Activated naive CD8-positive, alpha-beta T cell (primary cell): ENCODE results near the gene WSCD2.

Experiments used
- H3K27ac Mint-ChIP-seq: one replicate; pipeline ENCODE4 v1.8.0; 2021; ENCODE audit warnings: mixed read lengths
- H3K27me3 Mint-ChIP-seq: one replicate; pipeline ENCODE4 v1.8.0; 2021; ENCODE audit warnings: mixed read lengths
- H3K36me3 Mint-ChIP-seq: one replicate; pipeline ENCODE4 v1.8.0; 2021; ENCODE audit warnings: mixed read lengths
- H3K4me1 Mint-ChIP-seq: one replicate; pipeline ENCODE4 v1.8.0; 2021; ENCODE audit warnings: low read depth, mixed read lengths
- H3K4me3 Mint-ChIP-seq: one replicate; pipeline ENCODE4 v1.8.0; 2021; ENCODE audit warnings: mild to moderate bottlenecking, mixed read lengths
- H3K9me3 Mint-ChIP-seq: one replicate; pipeline ENCODE4 v1.8.0; 2021; ENCODE audit warnings: low read depth, mixed read lengths

Gene WSCD2

DNA sequence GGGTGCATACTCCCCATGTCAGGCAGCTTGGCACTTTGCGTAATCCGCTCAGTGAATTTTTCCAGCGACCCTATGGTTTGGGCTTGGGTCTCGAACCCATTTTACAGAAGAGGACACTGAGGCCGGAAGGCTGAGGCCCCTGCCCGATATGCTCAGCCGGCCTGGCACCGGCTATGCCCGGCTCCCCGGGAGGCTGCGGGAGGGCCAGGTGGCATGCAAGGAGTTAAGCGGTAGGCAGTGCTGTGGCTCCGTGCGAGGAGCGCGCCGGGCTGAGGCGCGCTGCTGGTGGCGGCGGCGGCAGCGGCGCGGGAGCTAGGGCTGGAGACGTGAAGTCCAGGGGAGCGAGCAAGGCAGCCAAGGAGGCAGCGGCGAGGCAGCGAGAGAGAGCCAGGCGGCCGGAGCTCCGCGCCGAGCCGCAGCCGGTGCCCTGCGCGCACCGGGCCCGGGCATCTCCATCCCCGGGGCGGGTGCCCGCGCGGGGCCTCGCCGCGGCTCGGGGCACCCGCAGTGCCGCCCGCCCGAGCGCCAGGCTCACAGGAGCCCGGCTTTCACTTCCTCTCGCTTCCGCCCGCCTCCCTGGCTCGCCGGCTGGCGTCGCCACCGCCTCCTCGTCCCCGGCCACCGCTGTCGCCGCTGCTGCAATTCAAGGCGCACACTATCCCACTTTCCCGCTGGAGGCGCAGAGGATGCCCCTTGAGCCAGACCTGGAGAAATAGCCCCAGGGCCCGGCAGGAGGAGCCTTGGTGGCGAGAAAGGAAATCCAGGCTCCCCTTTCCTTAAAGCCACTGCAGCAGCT lies at the start of gene WSCD2:
TSS of gene WSCD2 (plus strand) at position 272 of the 796 bp plus-strand sequence. CDS start 66,545 bp downstream, outside the sequence.
- no peak within 1 kb of the TSS for H3K27ac Mint-ChIP-seq
- no peak within 1 kb of the TSS for H3K4me3 Mint-ChIP-seq
- peaks cover 5% of the 10 kb centered on the region for H3K4me1 Mint-ChIP-seq
- peaks cover 29% of the 10 kb centered on the region for H3K27me3 Mint-ChIP-seq
- no peaks in the 10 kb centered on the region for H3K9me3 Mint-ChIP-seq
- no peaks in the 10 kb centered on the region for H3K36me3 Mint-ChIP-seq

DNA sequence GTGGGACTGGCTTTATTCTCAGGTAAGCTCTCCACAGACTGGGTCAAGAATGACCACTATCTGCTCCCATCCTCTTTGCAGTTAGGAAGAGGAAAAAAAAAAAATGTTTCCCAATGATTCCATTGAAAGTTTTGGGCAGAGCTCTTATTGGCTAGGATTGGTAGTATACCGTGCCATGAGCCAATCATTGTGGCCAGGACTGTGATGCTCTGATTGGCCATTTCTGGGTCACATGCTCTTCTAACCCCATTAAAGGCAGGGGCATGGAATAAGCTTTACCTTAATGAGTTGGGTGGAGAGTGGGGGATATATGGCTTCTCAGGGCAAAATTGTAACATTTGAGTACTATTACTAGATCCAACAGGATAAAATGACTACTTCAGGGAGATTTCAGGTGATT lies 49.4 kb upstream of the WSCD2 start:
- H3K9me3 Mint-ChIP-seq, result no peaks in the 10 kb centered on the region
- H3K36me3 Mint-ChIP-seq, result no peaks in the 10 kb centered on the region
- H3K27me3 Mint-ChIP-seq, result peaks cover 12% of the 10 kb centered on the region
- H3K4me3 Mint-ChIP-seq, result no peak overlapping the region
- H3K4me1 Mint-ChIP-seq, result no peaks in the 10 kb centered on the region
- no peak overlapping the region for H3K27ac Mint-ChIP-seq

DNA sequence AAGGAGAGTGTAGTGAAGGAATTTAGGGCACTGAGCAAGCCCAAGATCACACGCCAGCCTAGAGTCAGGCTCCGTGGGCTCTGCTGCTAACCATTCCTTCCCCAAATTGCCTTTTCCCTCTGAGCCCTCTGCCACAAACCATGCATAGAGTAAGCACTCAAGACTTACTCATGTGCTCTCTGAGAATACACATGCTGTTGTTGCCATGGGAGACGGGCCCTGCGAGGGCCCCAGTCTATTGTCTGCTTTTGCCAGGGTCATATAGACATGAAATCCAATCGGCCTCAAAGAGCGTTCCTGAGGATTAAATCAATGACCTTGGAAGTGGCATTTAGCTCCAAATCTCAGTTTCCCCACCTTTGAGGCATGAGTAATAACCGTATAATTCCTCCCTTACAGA lies 48.7 kb upstream of the WSCD2 start:
- Mint-ChIP-seq H3K27me3 (peaks cover 10% of the 10 kb centered on the region), H3K27ac (no peak overlapping the region), H3K36me3 (no peaks in the 10 kb centered on the region), H3K9me3 (no peaks in the 10 kb centered on the region), H3K4me3 (no peak overlapping the region), H3K4me1 (no peaks in the 10 kb centered on the region)

DNA sequence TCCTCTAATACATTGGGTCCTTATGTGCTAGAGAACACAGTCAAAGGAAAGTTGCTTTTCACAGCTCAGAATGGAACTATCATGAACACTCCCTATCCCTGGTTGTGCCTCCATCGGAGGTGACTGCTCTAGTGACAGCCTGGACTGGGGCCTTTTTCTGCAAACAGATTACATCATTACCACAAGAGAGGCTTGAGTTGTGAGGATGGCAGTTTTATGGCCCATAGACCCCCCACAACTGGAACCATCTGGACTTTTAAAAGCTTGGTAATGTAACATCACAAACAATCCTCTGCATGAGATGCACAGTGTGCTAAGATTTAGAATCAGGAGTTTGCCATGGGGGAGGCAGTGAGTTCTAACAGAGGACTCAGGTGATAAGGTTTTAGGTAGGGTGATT lies 46.6 kb upstream of the WSCD2 start:
- no peaks in the 10 kb centered on the region for H3K36me3 Mint-ChIP-seq
- peaks cover 6% of the 10 kb centered on the region for H3K27me3 Mint-ChIP-seq
- H3K9me3 Mint-ChIP-seq, result peaks cover 5% of the 10 kb centered on the region
- H3K4me1 Mint-ChIP-seq, result no peaks in the 10 kb centered on the region
- no peak overlapping the region for H3K27ac Mint-ChIP-seq
- H3K4me3 Mint-ChIP-seq, result no peak overlapping the region

DNA sequence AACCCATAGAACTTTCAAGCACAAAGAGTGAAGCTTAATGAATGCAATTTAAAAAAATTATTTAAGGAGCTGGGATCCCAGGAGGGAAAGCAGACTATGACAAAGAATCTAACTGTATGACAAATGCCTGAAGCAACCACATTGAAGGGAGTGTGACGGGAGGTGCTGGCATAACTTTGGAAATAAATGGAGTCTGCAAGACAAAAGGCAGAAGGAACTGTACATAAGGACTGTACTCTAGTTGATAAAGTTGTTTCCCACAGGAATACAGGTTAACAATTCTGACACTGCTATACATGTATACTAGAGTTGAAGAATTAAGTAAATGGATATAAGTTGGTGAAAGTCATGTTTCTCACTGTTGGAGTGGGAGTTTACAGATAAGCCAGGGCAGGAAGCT lies 41.2 kb upstream of the WSCD2 start:
- H3K27ac Mint-ChIP-seq, result no peak overlapping the region
- peaks cover 16% of the 10 kb centered on the region for H3K9me3 Mint-ChIP-seq
- peaks cover 6% of the 10 kb centered on the region for H3K27me3 Mint-ChIP-seq
- no peaks in the 10 kb centered on the region for H3K4me1 Mint-ChIP-seq
- no peak overlapping the region for H3K4me3 Mint-ChIP-seq
- H3K36me3 Mint-ChIP-seq, result no peaks in the 10 kb centered on the region

DNA sequence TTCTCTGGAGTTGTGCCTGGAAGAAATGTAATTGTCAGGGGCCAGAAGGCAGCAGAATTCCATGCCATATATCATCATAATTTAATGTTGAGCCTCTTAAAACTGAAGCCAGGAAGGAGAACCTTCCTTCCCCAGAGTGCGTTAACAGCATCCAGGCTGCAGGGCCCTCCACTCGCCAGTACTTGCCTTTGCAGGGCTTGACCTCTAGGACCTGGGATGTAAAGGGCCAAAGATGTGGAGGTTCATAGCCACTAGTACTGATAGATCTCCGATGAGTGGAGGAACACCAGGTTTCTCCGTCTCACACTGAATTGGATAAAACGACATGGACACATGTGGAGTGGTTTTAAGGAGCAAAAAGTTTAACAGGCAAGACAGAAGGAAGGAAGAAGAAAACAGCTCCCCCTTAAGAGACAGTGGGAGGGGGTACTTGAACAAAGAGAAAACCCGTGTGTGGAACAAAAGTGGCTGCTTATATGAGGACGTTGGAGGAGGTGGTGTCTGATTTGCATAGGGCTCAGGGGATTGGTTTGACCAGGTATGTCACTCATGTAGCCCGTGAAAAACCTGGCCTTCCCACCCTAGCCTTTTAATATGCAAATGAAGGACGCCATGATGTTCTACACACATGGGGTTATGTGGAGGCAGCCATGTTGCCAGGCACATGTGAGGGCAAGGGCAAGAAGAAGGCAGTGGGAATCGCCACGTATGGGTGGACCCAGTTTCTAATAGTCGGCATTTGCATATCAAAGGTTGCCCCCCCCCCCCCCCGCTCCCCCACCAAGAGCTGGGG lies 38.8 kb upstream of the WSCD2 start:
- H3K4me1 Mint-ChIP-seq, result no peaks in the 10 kb centered on the region
- no peaks in the 10 kb centered on the region for H3K36me3 Mint-ChIP-seq
- H3K4me3 Mint-ChIP-seq, result no peak overlapping the region
- H3K27me3 Mint-ChIP-seq, result peaks cover 7% of the 10 kb centered on the region
- no peak overlapping the region for H3K27ac Mint-ChIP-seq
- peaks cover 16% of the 10 kb centered on the region for H3K9me3 Mint-ChIP-seq

DNA sequence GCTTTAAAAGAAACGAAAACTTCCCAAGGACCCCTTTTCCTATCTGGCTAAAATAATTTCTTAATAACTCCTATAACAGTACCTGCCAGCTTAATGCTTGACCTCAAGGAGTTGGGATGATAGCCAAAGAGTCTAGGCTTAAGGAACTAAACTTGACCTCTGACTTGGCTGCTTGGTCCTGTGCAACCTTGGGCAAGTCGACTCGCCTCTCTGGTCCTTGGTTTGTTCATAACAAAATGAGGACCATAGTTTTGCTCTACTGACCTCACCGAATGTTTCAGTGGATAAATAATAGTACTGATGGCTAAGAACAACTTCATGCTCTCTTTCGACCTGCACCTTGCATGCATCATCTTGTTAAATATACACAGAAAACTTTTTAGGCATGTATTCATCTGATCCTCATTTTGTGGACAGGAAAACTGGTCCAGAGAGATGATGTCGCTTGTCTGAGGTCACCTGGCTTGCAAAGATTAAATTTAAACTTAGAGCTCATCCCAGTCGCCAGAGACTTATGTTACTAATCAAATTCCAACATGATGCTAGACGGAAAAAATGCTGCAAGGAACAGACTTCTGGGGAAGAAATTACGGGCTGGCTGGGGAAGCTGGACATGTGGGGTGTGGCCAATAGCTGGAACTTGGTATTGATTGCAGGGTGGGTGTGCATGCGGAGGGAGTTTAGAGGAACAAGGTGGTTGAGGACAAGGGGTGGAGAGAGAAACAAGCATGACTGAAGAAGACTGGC lies 38.0 kb upstream of the WSCD2 start:
- Mint-ChIP-seq H3K27me3 (peaks cover 7% of the 10 kb centered on the region), H3K9me3 (peaks cover 16% of the 10 kb centered on the region), H3K36me3 (no peaks in the 10 kb centered on the region), H3K27ac (no peak overlapping the region), H3K4me3 (no peak overlapping the region), H3K4me1 (no peaks in the 10 kb centered on the region)

DNA sequence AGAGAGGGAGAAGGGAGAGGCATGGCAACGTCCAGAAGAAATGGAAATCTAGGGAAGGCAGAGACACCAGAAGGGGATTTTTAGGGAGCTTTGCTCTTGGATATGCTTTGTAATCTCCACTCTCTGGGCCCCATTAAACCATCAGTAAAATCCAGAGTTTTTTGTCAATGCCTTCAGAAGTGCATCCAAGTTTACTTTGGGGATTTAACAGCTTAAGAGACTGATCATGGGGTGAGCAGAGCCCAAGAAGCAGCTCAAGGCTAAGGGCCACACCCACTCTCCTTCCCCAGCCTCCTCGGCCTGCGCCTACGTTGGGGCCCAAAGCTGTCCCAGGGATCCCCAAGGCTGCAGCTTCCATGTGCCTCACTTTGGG lies 37.4 kb upstream of the WSCD2 start:
- no peaks in the 10 kb centered on the region for H3K36me3 Mint-ChIP-seq

DNA sequence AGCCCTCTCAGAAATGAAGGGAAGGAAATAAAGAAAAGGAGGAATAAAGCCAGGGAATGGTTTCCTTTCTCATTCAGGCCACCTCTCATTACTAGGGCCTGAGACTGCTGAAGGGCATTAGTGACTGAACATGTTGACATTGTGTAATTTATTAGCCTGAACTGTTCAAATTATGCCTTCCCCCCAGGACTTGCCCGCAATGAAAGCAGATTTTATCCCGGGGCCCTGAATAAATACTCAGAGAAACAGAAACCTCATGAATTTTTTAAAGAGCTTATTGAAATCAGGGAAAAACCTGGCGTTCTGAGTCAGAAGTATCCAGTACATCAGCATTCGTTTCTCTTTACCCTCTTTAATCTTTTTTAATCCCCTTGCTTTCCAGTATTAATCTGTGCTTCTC lies 35.9 kb upstream of the WSCD2 start:
- H3K27me3 Mint-ChIP-seq, result peaks cover 7% of the 10 kb centered on the region
- H3K9me3 Mint-ChIP-seq, result peaks cover 4% of the 10 kb centered on the region
- H3K4me3 Mint-ChIP-seq, result no peak overlapping the region
- H3K27ac Mint-ChIP-seq, result no peak overlapping the region
- H3K36me3 Mint-ChIP-seq, result no peaks in the 10 kb centered on the region
- H3K4me1 Mint-ChIP-seq, result no peaks in the 10 kb centered on the region

More for the DNA sequence above, 37.4 kb upstream of the WSCD2 start:
- no peaks in the 10 kb centered on the region for H3K4me1 Mint-ChIP-seq
- no peak overlapping the region for H3K27ac Mint-ChIP-seq
- peaks cover 16% of the 10 kb centered on the region for H3K9me3 Mint-ChIP-seq
- no peak overlapping the region for H3K4me3 Mint-ChIP-seq
- peaks cover 7% of the 10 kb centered on the region for H3K27me3 Mint-ChIP-seq

DNA sequence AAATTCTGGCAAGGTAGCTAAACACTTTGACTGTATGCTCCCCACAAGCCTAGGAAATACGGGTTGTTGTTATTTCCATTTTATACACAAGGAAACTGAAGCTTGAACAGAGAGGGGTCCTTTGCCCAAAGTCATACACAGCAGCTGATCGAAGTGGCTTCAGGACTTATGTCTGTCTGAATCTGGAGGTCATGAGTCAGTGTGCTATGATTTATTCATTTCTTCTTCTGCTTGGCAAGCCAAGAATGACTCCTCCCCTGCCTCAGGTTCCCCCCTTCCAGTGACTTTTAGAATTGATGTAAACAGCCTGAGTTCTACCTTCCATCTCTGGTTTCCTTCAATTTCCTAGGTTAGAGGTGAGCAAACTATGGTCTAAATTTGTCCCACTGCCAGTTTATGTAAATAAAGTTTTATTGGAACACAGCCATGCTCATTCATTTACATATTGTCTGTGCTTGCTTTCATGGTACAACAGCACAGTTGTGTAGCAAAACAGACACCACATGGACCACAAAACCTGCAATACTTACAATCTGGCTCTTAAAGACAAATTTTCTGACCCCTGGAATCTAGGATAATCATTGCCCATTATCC lies 34.9 kb upstream of the WSCD2 start:
- Mint-ChIP-seq H3K4me3 (no peak overlapping the region), H3K4me1 (no peaks in the 10 kb centered on the region), H3K27ac (no peak overlapping the region), H3K36me3 (no peaks in the 10 kb centered on the region), H3K9me3 (no peaks in the 10 kb centered on the region), H3K27me3 (peaks cover 7% of the 10 kb centered on the region)

DNA sequence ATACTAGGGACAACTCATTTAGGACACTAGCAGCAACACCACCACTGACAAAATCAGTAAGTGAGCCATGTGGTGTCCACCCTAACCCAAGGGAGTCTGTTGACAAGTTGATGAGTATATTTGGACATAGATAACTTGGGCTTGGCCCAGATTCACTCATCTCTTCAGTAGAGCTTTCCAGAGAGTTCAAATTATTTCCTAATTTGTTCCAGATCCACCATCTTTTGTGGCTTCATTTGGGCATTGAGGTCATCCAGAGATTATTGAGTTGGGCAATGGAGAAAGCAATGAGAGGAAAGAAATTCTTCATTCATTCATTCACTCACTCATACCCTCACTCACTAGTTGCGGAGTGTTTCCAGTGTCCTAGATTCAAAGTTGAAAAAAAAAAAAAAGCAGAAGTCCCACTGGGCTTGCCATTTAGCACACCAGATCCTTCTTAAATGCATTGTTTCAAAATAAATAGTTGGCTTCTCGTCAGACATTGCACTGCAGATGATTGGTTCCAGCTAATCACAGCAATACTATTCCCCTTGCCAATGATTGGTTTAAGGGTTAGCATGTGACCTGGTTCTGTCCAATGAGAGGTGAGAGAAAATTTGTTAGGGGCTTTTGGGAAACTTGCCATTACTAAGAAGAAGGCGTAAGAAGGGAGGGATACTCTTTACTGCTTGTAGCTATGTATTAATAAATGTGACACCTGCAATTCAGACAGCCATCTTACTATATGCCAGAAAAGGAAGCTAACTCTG lies 31.8 kb upstream of the WSCD2 start:
- Mint-ChIP-seq H3K4me1 (no peaks in the 10 kb centered on the region), H3K9me3 (no peaks in the 10 kb centered on the region), H3K27ac (no peak overlapping the region), H3K4me3 (no peak overlapping the region), H3K27me3 (peaks cover 6% of the 10 kb centered on the region), H3K36me3 (no peaks in the 10 kb centered on the region)

DNA sequence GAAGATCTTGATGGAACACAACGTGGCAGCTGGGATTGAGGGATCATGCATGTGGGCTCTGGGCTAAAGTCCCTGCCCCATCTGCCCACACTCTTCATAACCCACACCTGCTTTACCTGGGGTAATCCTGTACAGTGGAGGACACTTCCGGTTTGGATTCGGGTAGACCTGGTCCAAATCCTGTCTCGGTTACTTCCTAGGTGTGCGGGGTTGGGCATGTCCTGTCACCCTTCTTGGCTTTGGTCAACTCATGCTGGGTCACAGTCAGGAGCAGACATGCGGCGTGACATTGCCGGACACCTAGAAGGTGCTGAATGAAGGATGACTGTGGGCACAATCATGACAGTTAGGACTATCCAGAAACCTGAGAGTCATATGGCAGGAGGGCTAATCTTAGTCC lies 30.7 kb upstream of the WSCD2 start:
- Mint-ChIP-seq H3K4me3 (no peak overlapping the region), H3K27me3 (peaks cover 6% of the 10 kb centered on the region), H3K4me1 (no peaks in the 10 kb centered on the region), H3K27ac (no peak overlapping the region), H3K36me3 (no peaks in the 10 kb centered on the region), H3K9me3 (no peaks in the 10 kb centered on the region)

DNA sequence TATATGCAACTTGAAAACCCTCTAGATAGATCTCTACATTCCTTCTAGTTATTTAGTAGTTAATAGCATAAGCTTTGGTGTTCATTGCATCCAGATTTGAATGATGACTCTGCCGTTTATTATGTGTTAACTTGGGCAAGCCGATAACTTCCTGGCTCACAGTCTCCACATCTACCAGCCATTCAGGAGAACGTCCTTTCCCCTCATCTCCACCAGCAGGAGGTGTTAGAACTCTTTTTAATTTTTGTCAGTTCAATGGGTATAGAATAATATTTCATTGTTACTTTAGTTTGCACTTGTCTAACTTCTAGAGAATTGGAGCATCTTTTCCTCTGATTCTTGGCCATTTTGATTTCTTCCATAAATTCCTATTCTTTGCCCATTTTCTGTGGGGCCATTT lies 30.0 kb upstream of the WSCD2 start:
- H3K9me3 Mint-ChIP-seq, result no peaks in the 10 kb centered on the region
- peaks cover 8% of the 10 kb centered on the region for H3K27me3 Mint-ChIP-seq
- H3K36me3 Mint-ChIP-seq, result no peaks in the 10 kb centered on the region
- H3K4me1 Mint-ChIP-seq, result no peaks in the 10 kb centered on the region
- H3K27ac Mint-ChIP-seq, result no peak overlapping the region
- no peak overlapping the region for H3K4me3 Mint-ChIP-seq

DNA sequence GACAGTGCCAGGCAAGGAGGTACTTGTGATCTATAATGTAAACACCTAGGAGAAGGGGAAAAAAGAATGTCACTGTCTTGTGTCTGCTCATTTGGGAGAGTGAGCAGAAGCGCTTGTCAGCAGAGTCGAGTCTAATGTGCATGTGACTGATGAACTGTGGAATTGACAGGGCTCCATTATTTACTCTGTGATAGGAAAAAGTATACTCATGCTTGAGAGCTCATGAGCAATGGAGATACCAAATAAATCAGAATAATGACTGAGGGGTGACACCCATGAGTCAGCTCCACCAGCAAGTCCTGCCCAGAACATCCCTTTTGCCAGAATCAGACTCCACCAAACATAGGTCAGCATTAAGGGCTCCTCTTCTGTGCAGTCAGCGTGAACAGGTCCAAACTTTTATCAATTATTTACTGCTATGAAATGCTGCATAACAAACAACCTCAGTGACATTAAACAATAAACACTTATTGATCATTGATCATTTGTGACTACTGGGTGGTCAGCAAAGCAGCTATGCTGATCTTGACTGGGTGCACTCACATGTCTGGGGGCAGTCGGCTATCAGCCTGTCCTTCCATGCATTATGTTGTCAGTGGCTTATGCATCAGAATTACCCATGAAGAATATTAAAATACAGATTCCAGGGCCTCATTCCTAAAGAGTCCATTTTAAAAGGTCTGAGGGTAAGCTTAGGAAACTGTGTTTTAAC lies 29.2 kb upstream of the WSCD2 start:
- H3K9me3 Mint-ChIP-seq, result no peaks in the 10 kb centered on the region
- no peaks in the 10 kb centered on the region for H3K36me3 Mint-ChIP-seq
- H3K4me1 Mint-ChIP-seq, result no peaks in the 10 kb centered on the region

More for the DNA sequence above, 29.2 kb upstream of the WSCD2 start:
- Mint-ChIP-seq H3K27me3 (peaks cover 6% of the 10 kb centered on the region), H3K4me3 (no peak overlapping the region), H3K27ac (no peak overlapping the region)
